HG02981 (cell line): Measurements from ENCODE around the gene IPPK.

Experiments
- ATAC-seq: cut with Tn5 transposase; IDR thresholded peaks from one replicate; pipeline ENCODE4 v1.9.1; 2021; ENCODE audit warnings: mild to moderate bottlenecking, moderate library complexity; ENCODE audit not compliant: unreplicated experiment

IPPK gene

GRCh38 chr9:92616199-92616641 lies 53.7 kb downstream of the IPPK start:
- ATAC-seq: no peak

- no peak for ATAC-seq
Measured at GRCh38 chr9:92615790-92616189, 54.1 kb downstream of the IPPK start.

DNA sequence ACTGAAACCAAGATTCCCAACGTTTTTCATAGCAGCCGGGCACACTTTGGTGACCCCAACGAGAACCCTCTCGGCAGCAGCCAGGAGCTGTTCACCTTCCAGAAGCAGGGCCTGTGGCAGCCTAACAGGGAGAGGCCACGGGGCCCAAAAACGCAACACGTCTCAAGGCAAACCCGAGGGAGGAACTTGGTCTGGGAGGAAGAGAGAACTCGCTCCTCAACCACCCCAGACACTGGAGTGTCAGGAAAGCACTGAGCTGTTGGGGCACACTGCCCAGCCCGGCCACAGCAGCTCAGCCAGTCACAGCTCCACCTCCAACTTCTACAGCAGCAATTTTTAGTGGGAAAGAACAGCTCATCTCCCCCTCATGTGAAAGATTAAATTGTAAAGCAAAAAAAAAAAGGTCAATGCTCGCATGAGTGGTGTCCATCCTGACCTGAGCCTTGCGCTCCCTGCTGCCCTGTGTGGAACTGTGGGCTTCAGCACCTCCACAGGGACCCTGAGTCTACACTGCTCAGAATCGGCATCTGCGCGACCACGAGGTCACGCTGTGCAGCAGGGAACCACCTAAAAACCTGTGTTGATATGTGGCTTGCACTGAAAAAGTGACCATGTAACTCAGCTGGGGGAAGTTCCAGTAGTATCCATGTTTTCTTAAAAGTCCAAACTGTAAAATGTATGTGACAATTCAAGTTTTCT lies 55.0 kb downstream of the IPPK start:
- no peak for ATAC-seq

- ATAC-seq: no peak
Measured at GRCh38 chr9:92614123-92614510, 55.8 kb downstream of the IPPK start.

DNA sequence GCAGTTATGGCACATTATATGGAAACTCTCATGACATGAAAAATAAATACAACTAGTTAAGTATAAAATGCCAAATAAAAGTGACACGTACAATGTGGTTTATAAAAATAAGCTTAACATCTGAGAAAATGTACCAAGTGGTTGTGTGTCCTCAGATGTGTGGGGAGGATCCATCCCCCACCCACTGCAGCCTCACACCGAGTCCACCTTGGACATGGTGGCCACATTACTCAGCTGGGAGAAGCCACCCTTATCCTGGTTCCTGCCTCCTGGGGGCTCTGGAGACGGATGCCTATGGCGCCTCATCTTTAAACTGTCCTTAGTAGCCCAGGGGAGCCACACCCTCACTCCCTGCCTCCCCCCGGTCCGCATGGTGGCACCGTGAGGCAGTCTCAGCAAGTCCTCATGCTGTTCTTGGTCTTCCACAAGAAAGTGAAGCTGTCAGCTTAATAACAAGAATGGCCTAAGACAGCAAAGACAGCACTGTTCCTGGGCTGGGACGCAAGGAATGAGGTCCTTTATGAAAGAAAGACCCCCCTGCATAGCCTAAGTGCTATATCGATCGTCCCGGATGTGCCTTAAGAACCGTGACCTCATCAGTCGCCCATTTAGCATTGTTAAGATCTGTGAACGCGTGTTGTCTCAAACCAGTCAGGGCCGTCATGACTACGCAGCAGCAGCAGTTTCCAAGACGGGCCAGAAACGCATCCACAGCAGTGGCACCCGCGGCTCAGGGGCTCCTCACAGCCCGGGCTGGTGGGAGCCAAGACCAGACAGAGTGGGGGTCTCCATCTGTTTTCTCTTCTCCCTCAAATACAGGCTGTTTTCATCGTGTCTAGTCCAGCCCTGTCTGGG lies 56.4 kb downstream of the IPPK start:
- ATAC-seq: no peak

- no peak for ATAC-seq
Measured at GRCh38 chr9:92612816-92613215, 57.1 kb downstream of the IPPK start.

- no peak for ATAC-seq
Measured at GRCh38 chr9:92612292-92612691, 57.6 kb downstream of the IPPK start.

DNA sequence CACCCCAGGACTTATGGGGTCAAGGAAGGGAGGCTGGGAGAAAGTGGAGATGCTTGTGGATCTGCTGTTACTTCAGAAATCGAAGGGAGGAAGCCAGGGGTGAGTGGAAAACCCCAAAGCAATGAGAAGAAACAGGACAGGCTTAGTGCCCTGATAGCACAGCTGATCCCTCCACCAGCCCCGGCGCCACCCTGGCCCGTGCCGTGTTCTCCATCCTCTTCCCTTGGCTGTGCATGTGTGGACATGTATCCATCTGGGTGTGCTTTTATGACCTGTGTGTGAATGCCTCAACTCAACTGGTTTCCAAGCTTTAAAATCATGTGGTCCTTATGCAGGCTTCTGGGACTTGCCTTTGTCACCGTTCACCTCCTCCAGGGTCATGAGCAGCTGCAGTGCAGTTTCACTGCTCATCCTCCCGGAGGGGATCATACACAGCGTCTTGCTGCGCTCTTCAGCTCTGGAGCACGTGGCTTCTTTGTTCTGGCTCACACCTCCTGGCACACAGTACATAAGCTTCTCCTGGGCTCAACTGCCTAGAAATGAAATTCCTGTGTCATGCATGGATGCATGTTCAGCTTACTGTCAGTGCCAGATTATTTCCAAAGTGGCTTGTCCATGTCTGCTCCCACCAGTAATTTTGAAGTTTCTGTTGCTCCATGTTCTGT lies 58.2 kb downstream of the IPPK start:
- no peak for ATAC-seq

DNA sequence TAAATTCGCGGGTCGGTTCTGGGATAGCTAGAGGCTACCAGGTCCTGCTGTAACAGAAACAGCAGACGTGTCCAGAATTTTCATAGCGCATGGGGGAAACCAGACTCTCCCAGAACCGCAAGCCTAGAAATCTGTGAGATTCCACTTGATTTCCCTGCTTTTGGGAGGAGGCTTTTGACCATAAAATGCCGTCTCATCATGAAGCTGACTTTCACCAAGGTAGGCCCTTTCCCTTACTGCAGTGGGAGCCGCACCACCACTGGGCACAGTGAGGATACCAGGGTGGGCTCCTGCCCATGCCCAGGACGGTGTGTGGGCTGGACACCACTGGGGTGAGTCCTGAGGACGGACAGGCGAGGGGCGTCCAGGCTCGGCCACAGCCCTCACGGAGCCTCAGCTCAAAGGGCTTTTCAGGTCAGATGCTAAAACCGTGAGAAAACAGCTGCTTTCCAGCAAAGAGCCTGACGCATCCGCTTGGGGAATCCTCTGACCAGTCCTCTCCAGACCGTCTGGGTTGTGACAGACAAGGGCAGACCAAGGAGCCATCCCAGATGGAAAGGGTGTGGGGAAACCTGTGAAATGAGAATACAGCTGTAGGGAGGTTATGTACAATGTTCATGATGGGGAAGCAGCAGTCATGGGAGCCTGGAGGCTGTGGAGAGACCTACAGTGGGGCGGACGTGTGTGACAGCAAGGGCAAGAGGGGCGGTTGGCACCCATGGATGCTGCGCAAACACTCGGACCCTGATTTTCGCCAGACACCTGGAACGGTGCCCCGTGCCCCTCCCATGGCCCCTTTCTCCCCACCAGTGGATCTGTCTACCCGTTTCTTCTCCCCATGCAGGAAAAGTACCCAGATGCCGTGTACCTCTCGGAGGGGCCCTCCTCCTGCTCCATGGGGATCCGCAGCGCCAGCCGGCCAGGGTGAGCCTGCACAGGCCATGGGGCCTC lies 59.2 kb downstream of the IPPK start:
- ATAC-seq: no peak

DNA sequence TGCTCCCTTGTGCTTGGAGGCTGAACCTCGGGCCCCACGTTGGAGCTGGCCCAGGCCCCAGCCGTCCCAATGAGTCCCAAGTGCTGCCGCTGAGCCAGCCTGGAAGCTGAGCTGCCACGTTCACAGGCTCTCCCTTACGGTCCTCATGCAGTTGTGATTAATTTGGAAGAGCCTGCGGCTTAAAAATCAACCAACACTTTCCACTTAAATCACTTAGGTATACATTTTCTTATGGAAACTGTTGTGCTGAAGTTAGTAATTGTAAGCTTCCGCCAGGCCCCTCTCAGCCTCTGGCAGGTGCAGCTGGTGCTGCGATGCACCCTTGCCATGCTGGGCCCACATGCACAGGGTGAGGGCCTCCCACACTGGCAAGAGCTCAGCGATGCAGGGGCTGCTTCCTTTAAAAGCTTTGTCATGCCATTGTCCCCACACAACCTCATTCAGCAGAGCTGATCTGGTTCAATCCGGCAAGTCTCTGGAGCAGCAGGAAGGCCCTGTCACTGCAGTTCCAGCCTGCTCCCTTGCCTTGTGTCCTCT lies 61.0 kb downstream of the IPPK start:
- ATAC-seq: no peak

DNA sequence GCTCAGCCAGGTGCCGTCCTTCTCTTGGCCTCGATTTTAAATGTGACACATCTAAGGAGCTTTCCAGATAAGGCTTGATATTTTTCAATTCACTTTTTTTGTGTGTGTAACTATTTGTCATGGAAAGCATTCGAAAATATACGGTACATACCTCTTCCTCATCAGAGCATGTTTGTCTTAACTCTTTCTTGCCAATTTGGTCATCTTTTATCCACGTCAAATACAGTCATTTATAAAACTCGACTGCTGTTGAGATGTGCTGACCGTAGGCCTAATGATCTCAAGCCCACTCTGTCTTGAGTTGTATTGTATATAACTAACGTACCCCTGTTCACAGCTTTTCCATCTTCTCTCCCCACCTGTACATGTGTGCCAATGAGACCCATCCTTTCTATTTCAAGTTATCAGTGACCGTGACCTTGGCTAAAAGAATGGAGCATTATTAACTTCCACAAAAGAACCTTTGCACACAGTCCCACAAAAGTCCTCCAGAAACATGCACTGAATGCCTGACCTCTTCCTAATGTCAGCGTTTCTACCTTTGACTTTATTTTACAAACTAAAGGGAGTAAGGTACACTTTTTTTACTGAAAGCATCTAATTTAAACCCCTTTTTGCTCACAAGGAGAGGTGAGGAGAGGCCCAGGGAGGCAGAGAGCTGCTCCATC lies 61.6 kb downstream of the IPPK start:
- ATAC-seq: no peak

DNA sequence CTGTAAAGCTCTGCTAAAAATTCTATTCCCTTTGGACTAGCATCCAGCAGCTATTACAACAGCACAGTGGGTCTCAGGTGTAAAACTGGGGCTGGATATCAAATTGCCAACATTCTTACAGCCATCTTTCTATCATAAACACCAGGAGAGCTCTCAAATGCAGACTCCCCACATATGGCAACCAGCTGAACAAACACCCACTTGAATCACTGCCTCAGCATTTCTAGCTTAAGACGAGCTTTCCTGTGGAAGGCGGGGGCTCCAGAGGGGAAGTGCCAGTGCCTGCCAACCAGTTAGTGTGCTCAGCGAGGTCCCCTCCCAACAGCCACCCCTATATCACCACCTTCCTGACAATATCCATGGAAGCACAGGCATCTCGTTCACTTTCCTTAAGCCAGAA lies 62.2 kb downstream of the IPPK start:
- no peak for ATAC-seq

DNA sequence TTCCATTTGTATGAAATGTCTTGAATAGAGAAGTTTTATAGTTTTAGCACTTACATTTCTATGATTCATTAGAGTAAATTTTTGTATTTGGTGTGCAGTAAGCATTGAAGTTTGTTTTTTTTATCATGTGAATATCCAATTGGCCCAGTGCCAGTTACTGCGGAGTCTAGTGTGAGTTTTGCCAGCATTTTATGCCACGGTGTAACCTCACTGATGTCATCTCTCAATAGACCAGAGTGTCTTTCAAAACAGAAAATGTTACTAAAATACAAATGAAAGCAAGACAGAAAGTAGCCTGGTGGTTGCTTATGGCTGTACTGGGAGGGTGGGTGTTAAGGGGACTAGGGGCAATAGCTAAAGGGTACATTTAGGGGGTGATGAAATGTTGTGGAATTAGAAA lies 62.8 kb downstream of the IPPK start:
- no peak for ATAC-seq

GRCh38 chr9:92605224-92605623 lies 64.7 kb downstream of the IPPK start:
- no peak for ATAC-seq

GRCh38 chr9:92603990-92604389 lies 65.9 kb downstream of the IPPK start:
- no peak for ATAC-seq

- no peak for ATAC-seq
Measured at GRCh38 chr9:92603100-92603499, 66.8 kb downstream of the IPPK start.

- ATAC-seq: no peak
Measured at GRCh38 chr9:92602413-92602812, 67.5 kb downstream of the IPPK start.

GRCh38 chr9:92601451-92601850 lies 68.5 kb downstream of the IPPK start:
- ATAC-seq: no peak

DNA sequence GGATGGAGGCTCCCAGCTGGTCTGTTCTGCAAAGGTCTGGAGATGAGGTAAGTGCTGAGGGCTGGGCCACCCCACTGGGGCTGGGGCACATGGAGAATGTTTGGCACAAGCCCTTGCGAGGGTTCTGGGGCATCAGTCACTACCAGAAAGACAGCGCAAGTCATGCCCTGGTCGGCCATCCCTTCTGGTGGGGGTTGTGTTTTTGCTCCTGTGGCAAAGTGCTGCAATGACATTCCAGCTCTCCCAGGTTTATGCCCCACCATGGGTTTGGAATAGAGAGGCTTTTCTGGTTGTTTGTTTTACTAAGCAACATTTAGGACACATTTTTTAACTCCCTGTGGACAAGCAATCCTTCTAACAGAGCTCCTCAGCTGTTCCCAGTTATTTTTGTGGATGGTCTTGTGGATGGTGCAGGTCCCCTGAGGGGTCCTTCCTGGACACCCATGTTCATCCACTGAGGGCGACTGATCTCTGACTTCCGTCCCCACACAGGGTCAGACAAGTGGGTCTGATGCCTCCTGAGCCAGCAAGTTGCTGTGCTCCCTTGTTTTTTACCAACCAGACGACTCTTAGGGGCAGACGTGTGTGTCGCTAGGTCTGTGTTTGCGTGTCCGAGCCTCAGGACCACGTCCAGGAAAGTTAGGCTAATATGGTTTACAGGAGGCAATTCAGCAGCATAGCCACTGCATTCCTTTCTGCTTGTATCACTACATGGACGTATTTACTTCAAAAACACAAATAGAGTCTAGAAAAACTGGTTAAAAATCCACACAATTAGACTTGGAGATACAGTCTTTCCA lies 69.3 kb downstream of the IPPK start:
- no peak for ATAC-seq
